Fibroblast of the aortic adventitia (primary cell): ENCODE measurements around the gene DOCK4. TPM values are rescaled to one million over a fixed set of nuclear protein-coding genes. Genes with fewer than 3 reads are reported as not detected.

Experiments used
- DNase-seq: peaks from one replicate; pipeline ENCODE4 v3.0.0-alpha.2; 2010; ENCODE audit warnings: low read depth
- H3K4me3 ChIP-seq: 2 replicates; pipeline ENCODE4 v1.5.1; 2011; ENCODE audit warnings: low read depth, mild to moderate bottlenecking, control low read depth, low read length, moderate library complexity
- CTCF ChIP-seq: IDR thresholded peaks from 2 replicates; pipeline ENCODE4 v1.5.1; 2011; ENCODE audit warnings: mild to moderate bottlenecking, low read length, control low read depth, inconsistent platforms; ENCODE audit not compliant: insufficient read depth
- total RNA-seq: library from RNA; depleted of rRNA; stranded (reverse); fragments of >200 nt; gene quantifications from 2 replicates; pipeline ENCODE4 v1.2.3, GENCODE V29; 2012; ENCODE audit warnings: low replicate concordance

Gene DOCK4
- total RNA-seq, 1 donor, result 25.9 TPM

GRCh38 chr7:112186300-112186699, 19.9 kb downstream of the DOCK4 start:
- H3K4me3 ChIP-seq, result no peak overlapping the region
- TF ChIP-seq CTCF, result no peak
- no peak for DNase-seq

GRCh38 chr7:112185005-112185834, 21.0 kb downstream of the DOCK4 start:
- no peak for DNase-seq
- no peak overlapping the region for H3K4me3 ChIP-seq
- no peak for TF ChIP-seq CTCF

- H3K4me3 ChIP-seq, result no peak overlapping the region
- DNase-seq, result no peak
- TF ChIP-seq CTCF, result no peak
Measured at GRCh38 chr7:112184455-112184854, 21.7 kb downstream of the DOCK4 start.

- DNase-seq, result no peak
- TF ChIP-seq CTCF, result no peak
- no peak overlapping the region for H3K4me3 ChIP-seq
Measured at GRCh38 chr7:112183266-112183665, 22.9 kb downstream of the DOCK4 start.

GRCh38 chr7:112182749-112183148, 23.4 kb downstream of the DOCK4 start:
- DNase-seq, result no peak
- no peak overlapping the region for H3K4me3 ChIP-seq
- TF ChIP-seq CTCF, result no peak

- no peak for DNase-seq
- no peak for TF ChIP-seq CTCF
- no peak overlapping the region for H3K4me3 ChIP-seq
Measured at GRCh38 chr7:112180223-112180622, 26.0 kb downstream of the DOCK4 start.
